WTC11 (cell line): ENCODE data around the gene CLCN7. TPM values are rescaled to one million over a fixed set of nuclear protein-coding genes. Genes with fewer than 3 reads are reported as not detected.

Experiments
- ATAC-seq: fragments of 200-7000 bp; cut with Tn5 transposase; 2 replicates; pipeline ENCODE4 v1.10.0; 2021; ENCODE audit warnings: mild to moderate bottlenecking, moderate library complexity
- CTCF ChIA-PET: fragments of 300-600 bp; sonication (Branson Sonifier 250); formaldehyde crosslinking; loops from one replicate; lab custom pipeline; 2021; ENCODE audit warnings: antibody characterized with exemption; lab: Charles Lee
- POLR2A ChIA-PET: fragments of 350-600 bp; sonication (Branson Sonifier 250); formaldehyde crosslinking; loops from one replicate; lab custom pipeline; 2021; ENCODE audit warnings: antibody characterized with exemption; lab: Charles Lee
- DNase-seq: peaks from one replicate; pipeline ENCODE4 v3.0.0; 2021; ENCODE audit warnings: low spot score
- H3K27ac Mint-ChIP-seq: 2 replicates; pipeline ENCODE4 v1.8.0; 2021; ENCODE audit warnings: mixed read lengths
- H3K27me3 Mint-ChIP-seq: 2 replicates; pipeline ENCODE4 v1.8.0; 2021; ENCODE audit warnings: low read depth, mild to moderate bottlenecking, moderate library complexity, mixed read lengths
- H3K36me3 Mint-ChIP-seq: 2 replicates; pipeline ENCODE4 v1.8.0; 2021; ENCODE audit warnings: mixed read lengths
- H3K4me1 Mint-ChIP-seq: 2 replicates; pipeline ENCODE4 v1.8.0; 2022; ENCODE audit warnings: mixed read lengths
- H3K4me3 Mint-ChIP-seq: 2 replicates; pipeline ENCODE4 v1.8.0; 2021; ENCODE audit warnings: mild to moderate bottlenecking, moderate library complexity, mixed read lengths
- H3K9me3 Mint-ChIP-seq: 2 replicates; pipeline ENCODE4 v1.8.0; 2021; ENCODE audit warnings: mixed read lengths
- CBFB ChIP-seq: sonication (generic); formaldehyde crosslinking; IDR thresholded peaks from 2 replicates; pipeline ENCODE4 v1.8.1; 2022; ENCODE audit warnings: mild to moderate bottlenecking, low read depth, missing genetic modification reagents
- CREB1 ChIP-seq: sonication (generic); formaldehyde crosslinking; IDR thresholded peaks from 2 replicates; pipeline ENCODE4 v1.8.0; 2023; ENCODE audit warnings: mild to moderate bottlenecking, missing genetic modification reagents
- ELF4 ChIP-seq: sonication (generic); formaldehyde crosslinking; IDR thresholded peaks from 2 replicates; pipeline ENCODE4 v1.8.1; 2022; ENCODE audit warnings: low read depth, mild to moderate bottlenecking, moderate library complexity, missing genetic modification reagents
- FOXJ3 ChIP-seq: sonication (generic); formaldehyde crosslinking; IDR thresholded peaks from 2 replicates; pipeline ENCODE4 v1.9.0; 2021; ENCODE audit warnings: missing genetic modification reagents, mild to moderate bottlenecking, borderline replicate concordance
- GRHL2 ChIP-seq: fragments of 250-450 bp; sonication (Bioruptor Pico); IDR thresholded peaks from 2 replicates; pipeline ENCODE4 v1.8.0; 2022; ENCODE audit warnings: mild to moderate bottlenecking, moderate library complexity; ENCODE audit not compliant: insufficient replicate concordance, severe bottlenecking
- IRF2 ChIP-seq: sonication (generic); formaldehyde crosslinking; IDR thresholded peaks from 2 replicates; pipeline ENCODE4 v1.8.0; 2022; ENCODE audit warnings: low read depth, missing genetic modification reagents, borderline replicate concordance
- KAT7 ChIP-seq: sonication (generic); formaldehyde crosslinking; IDR thresholded peaks from 2 replicates; pipeline ENCODE4 v1.8.1; 2023; ENCODE audit warnings: missing genetic modification reagents, mild to moderate bottlenecking, borderline replicate concordance
- MXD4 ChIP-seq: fragments of 250-450 bp; sonication (Bioruptor Pico); IDR thresholded peaks from 2 replicates; pipeline ENCODE4 v1.8.0; 2021; ENCODE audit warnings: mild to moderate bottlenecking, moderate library complexity, borderline replicate concordance
- NFE2L1 ChIP-seq: sonication (generic); formaldehyde crosslinking; IDR thresholded peaks from 2 replicates; pipeline ENCODE4 v1.8.1; 2023; ENCODE audit warnings: missing genetic modification reagents
- PRRX2 ChIP-seq: fragments of 250-450 bp; sonication (Bioruptor Pico); IDR thresholded peaks from 2 replicates; pipeline ENCODE4 v1.8.0; 2021; ENCODE audit warnings: mild to moderate bottlenecking
- ZBTB21 ChIP-seq: sonication (generic); formaldehyde crosslinking; IDR thresholded peaks from 2 replicates; pipeline ENCODE4 v1.8.1; 2023; ENCODE audit warnings: mild to moderate bottlenecking, missing genetic modification reagents, borderline replicate concordance
- ZNF138 ChIP-seq: sonication (generic); formaldehyde crosslinking; conservative IDR thresholded peaks from 2 replicates; pipeline ENCODE4 v1.8.1; 2022; ENCODE audit warnings: mild to moderate bottlenecking, moderate library complexity, missing genetic modification reagents
- ZNF219 ChIP-seq: sonication (generic); formaldehyde crosslinking; IDR thresholded peaks from 2 replicates; pipeline ENCODE4 v1.8.0; 2023; ENCODE audit warnings: missing genetic modification reagents, mild to moderate bottlenecking, borderline replicate concordance
- ZNF263 ChIP-seq: sonication (generic); formaldehyde crosslinking; IDR thresholded peaks from 2 replicates; pipeline ENCODE4 v1.8.1; 2022; ENCODE audit warnings: low read depth, mild to moderate bottlenecking, moderate library complexity, missing genetic modification reagents
- ZNF671 ChIP-seq: fragments of 250-450 bp; sonication (Bioruptor Pico); IDR thresholded peaks from 2 replicates; pipeline ENCODE4 v1.8.0; 2021; ENCODE audit warnings: mild to moderate bottlenecking
- total RNA-seq: library from RNA; stranded (reverse); gene quantifications from 3 replicates; pipeline ENCODE4 v1.2.3, GENCODE V29; 2021
- TF ChIP-seq, protein P1 (sequence below): sonication (generic); formaldehyde crosslinking; IDR thresholded peaks from 2 replicates; pipeline ENCODE4 v1.8.0; 2023; ENCODE audit warnings: missing genetic modification reagents, mild to moderate bottlenecking, borderline replicate concordance
- TF ChIP-seq, protein P2 (sequence below): sonication (generic); formaldehyde crosslinking; IDR thresholded peaks from 2 replicates; pipeline ENCODE4 v1.8.1; 2023; ENCODE audit warnings: mild to moderate bottlenecking, missing genetic modification reagents
- TF ChIP-seq, protein P3 (sequence below): sonication (generic); formaldehyde crosslinking; IDR thresholded peaks from 2 replicates; pipeline ENCODE4 v1.8.0; 2023; ENCODE audit warnings: missing genetic modification reagents
- TF ChIP-seq, protein P4 (sequence below): sonication (generic); formaldehyde crosslinking; IDR thresholded peaks from 2 replicates; pipeline ENCODE4 v1.8.1; 2023; ENCODE audit warnings: mild to moderate bottlenecking, missing genetic modification reagents, moderate library complexity
- TF ChIP-seq, protein P5 (sequence below): sonication (generic); formaldehyde crosslinking; IDR thresholded peaks from 2 replicates; pipeline ENCODE4 v1.8.0; 2022; ENCODE audit warnings: mild to moderate bottlenecking, missing genetic modification reagents
- TF ChIP-seq, protein P6 (sequence below): sonication (generic); formaldehyde crosslinking; IDR thresholded peaks from 2 replicates; pipeline ENCODE4 v1.8.0; 2022; ENCODE audit warnings: mild to moderate bottlenecking, missing genetic modification reagents
- TF ChIP-seq, protein P7 (sequence below): fragments of 250-450 bp; sonication (Bioruptor Pico); IDR thresholded peaks from 2 replicates; pipeline ENCODE4 v1.9.0; 2021; ENCODE audit warnings: mild to moderate bottlenecking

CLCN7 gene
- total RNA-seq, 1 experiment from 2014 or later, result 94.1 TPM

DNA sequence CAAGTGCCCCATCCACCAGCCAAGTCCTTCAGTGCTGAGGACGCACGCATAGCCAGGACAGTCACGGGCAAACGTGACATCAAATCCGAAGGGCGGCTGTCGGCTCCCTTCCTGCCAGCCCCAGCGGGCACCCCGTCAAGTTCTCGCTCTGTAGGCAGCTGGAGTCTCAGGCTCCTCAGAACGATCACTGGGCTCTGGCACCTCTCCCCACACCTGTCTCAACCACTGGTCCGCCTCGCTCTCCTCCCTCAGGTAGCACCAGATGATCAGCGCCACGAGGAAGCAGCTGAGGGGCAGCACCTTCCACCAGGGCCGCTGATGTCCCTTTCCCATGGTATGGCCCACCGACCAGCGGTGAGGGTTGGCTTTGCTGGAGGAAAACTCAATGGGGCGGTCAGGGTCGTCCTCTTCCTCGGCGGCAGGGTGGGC, 54.7 kb downstream of the CLCN7 start:
- no peaks in the 10 kb centered on the region for H3K9me3 Mint-ChIP-seq
- peak overlapping the region; percentile 65 for H3K27ac Mint-ChIP-seq
- CTCF ChIA-PET, result interaction anchor here (1.0 to 2.2 kb wide), 10 partner anchors 9 to 362 kb away, joined by 3 to 9 read pairs (median 6); partner anchors contain the start of genes CCDC154, MAPK8IP3, NUBP2 and SPSB3
- peak; percentile 5; the same call in 1 of the 2 replicates for ATAC-seq
- H3K4me1 Mint-ChIP-seq, result peaks cover 7% of the 10 kb centered on the region; the same call in 1 of the 2 replicates
- TF ChIP-seq KAT7 (CRISPR knock-in tag), result 0 out of 2 replicates have a peak, but pooled peaks have one; percentile 57
- TF ChIP-seq ZNF219, result 0 out of 2 replicates have a peak, but pooled peaks have one; percentile 71
- TF ChIP-seq CREB1, result no peak
- no peak for TF ChIP-seq NFE2L1
- TF ChIP-seq, protein P1, sequence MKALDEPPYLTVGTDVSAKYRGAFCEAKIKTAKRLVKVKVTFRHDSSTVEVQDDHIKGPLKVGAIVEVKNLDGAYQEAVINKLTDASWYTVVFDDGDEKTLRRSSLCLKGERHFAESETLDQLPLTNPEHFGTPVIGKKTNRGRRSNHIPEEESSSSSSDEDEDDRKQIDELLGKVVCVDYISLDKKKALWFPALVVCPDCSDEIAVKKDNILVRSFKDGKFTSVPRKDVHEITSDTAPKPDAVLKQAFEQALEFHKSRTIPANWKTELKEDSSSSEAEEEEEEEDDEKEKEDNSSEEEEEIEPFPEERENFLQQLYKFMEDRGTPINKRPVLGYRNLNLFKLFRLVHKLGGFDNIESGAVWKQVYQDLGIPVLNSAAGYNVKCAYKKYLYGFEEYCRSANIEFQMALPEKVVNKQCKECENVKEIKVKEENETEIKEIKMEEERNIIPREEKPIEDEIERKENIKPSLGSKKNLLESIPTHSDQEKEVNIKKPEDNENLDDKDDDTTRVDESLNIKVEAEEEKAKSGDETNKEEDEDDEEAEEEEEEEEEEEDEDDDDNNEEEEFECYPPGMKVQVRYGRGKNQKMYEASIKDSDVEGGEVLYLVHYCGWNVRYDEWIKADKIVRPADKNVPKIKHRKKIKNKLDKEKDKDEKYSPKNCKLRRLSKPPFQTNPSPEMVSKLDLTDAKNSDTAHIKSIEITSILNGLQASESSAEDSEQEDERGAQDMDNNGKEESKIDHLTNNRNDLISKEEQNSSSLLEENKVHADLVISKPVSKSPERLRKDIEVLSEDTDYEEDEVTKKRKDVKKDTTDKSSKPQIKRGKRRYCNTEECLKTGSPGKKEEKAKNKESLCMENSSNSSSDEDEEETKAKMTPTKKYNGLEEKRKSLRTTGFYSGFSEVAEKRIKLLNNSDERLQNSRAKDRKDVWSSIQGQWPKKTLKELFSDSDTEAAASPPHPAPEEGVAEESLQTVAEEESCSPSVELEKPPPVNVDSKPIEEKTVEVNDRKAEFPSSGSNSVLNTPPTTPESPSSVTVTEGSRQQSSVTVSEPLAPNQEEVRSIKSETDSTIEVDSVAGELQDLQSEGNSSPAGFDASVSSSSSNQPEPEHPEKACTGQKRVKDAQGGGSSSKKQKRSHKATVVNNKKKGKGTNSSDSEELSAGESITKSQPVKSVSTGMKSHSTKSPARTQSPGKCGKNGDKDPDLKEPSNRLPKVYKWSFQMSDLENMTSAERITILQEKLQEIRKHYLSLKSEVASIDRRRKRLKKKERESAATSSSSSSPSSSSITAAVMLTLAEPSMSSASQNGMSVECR (CRISPR knock-in tag), result no peak
- TF ChIP-seq, protein P2, sequence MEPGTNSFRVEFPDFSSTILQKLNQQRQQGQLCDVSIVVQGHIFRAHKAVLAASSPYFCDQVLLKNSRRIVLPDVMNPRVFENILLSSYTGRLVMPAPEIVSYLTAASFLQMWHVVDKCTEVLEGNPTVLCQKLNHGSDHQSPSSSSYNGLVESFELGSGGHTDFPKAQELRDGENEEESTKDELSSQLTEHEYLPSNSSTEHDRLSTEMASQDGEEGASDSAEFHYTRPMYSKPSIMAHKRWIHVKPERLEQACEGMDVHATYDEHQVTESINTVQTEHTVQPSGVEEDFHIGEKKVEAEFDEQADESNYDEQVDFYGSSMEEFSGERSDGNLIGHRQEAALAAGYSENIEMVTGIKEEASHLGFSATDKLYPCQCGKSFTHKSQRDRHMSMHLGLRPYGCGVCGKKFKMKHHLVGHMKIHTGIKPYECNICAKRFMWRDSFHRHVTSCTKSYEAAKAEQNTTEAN (CRISPR knock-in tag), result no peak
- TF ChIP-seq ELF4 (CRISPR knock-in tag), result no peak
- POLR2A ChIA-PET, result interaction anchor here (0.6 to 1.1 kb wide), 7 partner anchors 9 to 545 kb away, joined by 3 to 5 read pairs (median 3); partner anchors contain the start of gene JPT2
- H3K36me3 Mint-ChIP-seq, result no peaks in the 10 kb centered on the region
- H3K4me3 Mint-ChIP-seq, result peak overlapping the region; percentile 95
- no peak for DNase-seq
- H3K27me3 Mint-ChIP-seq, result no peaks in the 10 kb centered on the region; the same call in 1 of the 2 replicates

DNA sequence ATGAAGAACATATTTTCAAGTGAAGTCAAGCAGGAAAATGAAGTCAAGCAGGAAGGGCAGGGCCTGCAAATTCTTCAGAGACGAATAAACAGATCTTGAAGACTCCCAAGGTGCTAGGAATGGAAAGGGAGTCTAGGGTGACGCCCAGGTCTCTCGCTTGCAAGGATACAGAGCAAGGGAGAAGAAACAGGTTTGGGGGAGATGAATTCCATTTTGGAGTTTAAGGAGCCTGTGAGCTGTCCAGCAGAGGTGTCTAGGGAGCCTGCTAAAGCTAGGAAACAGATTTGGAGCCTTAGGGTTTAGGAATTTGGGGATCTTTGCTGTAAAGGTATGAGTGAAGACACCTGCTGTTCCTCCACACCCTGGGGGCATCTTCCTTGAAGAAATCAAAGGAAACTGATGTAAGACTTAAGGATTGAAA, 58.3 kb downstream of the CLCN7 start:
- H3K27ac Mint-ChIP-seq, result no peak overlapping the region; the same call in 1 of the 2 replicates
- DNase-seq (no peak), ATAC-seq (no peak)
- H3K36me3 Mint-ChIP-seq, result no peaks in the 10 kb centered on the region
- TF ChIP-seq, protein P3, sequence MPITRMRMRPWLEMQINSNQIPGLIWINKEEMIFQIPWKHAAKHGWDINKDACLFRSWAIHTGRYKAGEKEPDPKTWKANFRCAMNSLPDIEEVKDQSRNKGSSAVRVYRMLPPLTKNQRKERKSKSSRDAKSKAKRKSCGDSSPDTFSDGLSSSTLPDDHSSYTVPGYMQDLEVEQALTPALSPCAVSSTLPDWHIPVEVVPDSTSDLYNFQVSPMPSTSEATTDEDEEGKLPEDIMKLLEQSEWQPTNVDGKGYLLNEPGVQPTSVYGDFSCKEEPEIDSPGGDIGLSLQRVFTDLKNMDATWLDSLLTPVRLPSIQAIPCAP, result no peak
- no peak for TF ChIP-seq GRHL2 (CRISPR knock-in tag)
- TF ChIP-seq IRF2 (CRISPR knock-in tag), result no peak
- TF ChIP-seq, protein P4, sequence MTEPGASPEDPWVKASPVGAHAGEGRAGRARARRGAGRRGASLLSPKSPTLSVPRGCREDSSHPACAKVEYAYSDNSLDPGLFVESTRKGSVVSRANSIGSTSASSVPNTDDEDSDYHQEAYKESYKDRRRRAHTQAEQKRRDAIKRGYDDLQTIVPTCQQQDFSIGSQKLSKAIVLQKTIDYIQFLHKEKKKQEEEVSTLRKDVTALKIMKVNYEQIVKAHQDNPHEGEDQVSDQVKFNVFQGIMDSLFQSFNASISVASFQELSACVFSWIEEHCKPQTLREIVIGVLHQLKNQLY (CRISPR knock-in tag), result no peak
- no peak for TF ChIP-seq ZNF138
- TF ChIP-seq ZBTB21 (CRISPR knock-in tag), result no peak
- TF ChIP-seq, protein P5, sequence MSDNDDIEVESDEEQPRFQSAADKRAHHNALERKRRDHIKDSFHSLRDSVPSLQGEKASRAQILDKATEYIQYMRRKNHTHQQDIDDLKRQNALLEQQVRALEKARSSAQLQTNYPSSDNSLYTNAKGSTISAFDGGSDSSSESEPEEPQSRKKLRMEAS (CRISPR knock-in tag), result no peak
- TF ChIP-seq FOXJ3 (CRISPR knock-in tag), result no peak
- TF ChIP-seq, protein P6, sequence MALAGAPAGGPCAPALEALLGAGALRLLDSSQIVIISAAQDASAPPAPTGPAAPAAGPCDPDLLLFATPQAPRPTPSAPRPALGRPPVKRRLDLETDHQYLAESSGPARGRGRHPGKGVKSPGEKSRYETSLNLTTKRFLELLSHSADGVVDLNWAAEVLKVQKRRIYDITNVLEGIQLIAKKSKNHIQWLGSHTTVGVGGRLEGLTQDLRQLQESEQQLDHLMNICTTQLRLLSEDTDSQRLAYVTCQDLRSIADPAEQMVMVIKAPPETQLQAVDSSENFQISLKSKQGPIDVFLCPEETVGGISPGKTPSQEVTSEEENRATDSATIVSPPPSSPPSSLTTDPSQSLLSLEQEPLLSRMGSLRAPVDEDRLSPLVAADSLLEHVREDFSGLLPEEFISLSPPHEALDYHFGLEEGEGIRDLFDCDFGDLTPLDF (CRISPR knock-in tag), result no peak
- no peak for TF ChIP-seq MXD4 (CRISPR knock-in tag)
- no peak for TF ChIP-seq ZNF671 (CRISPR knock-in tag)
- TF ChIP-seq CBFB (CRISPR knock-in tag), result no peak
- no peak for TF ChIP-seq PRRX2 (CRISPR knock-in tag)
- TF ChIP-seq, protein P7, sequence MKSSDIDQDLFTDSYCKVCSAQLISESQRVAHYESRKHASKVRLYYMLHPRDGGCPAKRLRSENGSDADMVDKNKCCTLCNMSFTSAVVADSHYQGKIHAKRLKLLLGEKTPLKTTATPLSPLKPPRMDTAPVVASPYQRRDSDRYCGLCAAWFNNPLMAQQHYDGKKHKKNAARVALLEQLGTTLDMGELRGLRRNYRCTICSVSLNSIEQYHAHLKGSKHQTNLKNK (CRISPR knock-in tag), result no peak
- TF ChIP-seq ZNF263, result no peak
- CTCF ChIA-PET, result no interaction called here
- H3K4me3 Mint-ChIP-seq, result no peak overlapping the region
- H3K9me3 Mint-ChIP-seq, result no peaks in the 10 kb centered on the region
- peaks cover 9% of the 10 kb centered on the region; the same call in 1 of the 2 replicates for H3K4me1 Mint-ChIP-seq
- H3K27me3 Mint-ChIP-seq, result no peaks in the 10 kb centered on the region; the same call in 1 of the 2 replicates
- POLR2A ChIA-PET, result interaction anchor here (0.6 kb wide), 1 partner anchor 336 kb away, joined by 3 read pairs; no protein-coding TSS in a partner anchor
